Cardiac fibroblast (primary cell): ENCODE measurements around the gene ST3GAL3.
A peak's percentile ranks its signal among the peaks of the same experiment; 100 is the strongest.

Experiments
- DNase-seq, 2 donors: peaks; one replicate each; pipeline versions ENCODE4 v3.0.0 to v3.0.0-alpha.2; 2010; ENCODE audit warnings: low read depth in 2 of 2
- H3K4me3 ChIP-seq, 2 donors: replicated peaks in 1 of 2; 1 replicate in 1 of 2; 2 replicates in 1 of 2; pipeline ENCODE4 v1.5.1; 2011; ENCODE audit warnings: low read depth in 2 of 2, low read length in 2 of 2, mild to moderate bottlenecking in 2 of 2, moderate library complexity in 1 of 2
- TF ChIP-seq, protein P1 (sequence below): IDR thresholded peaks from one replicate; pipeline ENCODE4 v1.5.1; 2011; ENCODE audit warnings: low read depth, mild to moderate bottlenecking, low read length, inconsistent platforms

The ST3GAL3 gene

DNA sequence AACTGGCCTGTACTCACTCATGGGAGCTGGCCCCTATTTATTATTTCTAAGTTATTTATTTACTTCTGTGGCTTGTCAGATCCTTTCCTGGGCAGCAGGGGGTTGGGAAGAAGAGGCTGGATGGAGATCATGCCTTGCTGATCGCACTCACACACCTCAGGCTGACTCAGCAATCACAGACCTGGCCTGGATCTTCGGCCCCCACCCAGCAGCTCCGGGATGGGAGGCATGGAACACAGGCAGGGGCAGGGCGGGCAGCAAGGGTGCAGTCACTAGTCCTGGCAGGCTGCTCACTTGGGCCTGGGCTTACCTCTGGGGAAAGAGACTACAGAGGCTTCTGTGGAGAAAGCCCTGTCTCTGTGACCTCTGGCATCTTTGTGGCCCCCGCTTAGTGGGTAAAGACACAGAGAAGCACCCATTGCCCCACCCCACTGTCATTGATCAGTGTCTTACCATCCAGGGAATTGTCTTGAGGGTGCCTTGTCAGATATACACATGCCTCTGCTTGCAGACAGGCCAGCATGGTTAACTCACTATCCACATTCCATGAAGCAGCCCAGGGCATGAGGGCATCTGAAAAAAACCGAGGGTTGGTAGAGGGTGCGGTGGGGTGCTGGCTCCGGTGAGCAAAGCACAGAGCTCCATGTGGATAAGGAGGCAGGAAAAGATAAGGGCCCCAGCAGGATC, 230.0 kb downstream of the ST3GAL3 start:
- TF ChIP-seq, protein P1, sequence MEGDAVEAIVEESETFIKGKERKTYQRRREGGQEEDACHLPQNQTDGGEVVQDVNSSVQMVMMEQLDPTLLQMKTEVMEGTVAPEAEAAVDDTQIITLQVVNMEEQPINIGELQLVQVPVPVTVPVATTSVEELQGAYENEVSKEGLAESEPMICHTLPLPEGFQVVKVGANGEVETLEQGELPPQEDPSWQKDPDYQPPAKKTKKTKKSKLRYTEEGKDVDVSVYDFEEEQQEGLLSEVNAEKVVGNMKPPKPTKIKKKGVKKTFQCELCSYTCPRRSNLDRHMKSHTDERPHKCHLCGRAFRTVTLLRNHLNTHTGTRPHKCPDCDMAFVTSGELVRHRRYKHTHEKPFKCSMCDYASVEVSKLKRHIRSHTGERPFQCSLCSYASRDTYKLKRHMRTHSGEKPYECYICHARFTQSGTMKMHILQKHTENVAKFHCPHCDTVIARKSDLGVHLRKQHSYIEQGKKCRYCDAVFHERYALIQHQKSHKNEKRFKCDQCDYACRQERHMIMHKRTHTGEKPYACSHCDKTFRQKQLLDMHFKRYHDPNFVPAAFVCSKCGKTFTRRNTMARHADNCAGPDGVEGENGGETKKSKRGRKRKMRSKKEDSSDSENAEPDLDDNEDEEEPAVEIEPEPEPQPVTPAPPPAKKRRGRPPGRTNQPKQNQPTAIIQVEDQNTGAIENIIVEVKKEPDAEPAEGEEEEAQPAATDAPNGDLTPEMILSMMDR: no peak
- no peak overlapping the region for H3K4me3 ChIP-seq
- DNase-seq: no peak

DNA sequence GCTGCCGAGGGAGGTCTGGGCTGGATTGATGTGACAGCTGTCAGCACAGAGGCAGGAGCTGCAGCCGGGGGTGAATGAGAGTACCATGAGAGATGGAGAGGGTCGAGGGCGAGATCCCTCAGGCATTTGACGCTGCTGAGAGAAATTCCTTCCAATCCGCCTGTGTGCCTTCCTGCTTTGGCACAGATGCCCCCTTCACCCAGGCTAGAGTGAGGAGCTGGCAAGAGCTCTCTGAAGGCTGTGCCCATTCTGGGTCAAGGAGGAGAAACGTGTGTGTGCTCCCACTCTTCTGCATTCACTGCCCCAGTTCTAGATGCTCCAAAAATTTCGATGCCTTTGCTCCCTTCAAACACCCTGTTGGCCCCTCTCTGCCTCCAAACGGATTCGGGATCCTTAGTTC, 231.0 kb downstream of the ST3GAL3 start:
- no peak overlapping the region for H3K4me3 ChIP-seq
- TF ChIP-seq, protein P1: no peak
- DNase-seq: no peak

DNA sequence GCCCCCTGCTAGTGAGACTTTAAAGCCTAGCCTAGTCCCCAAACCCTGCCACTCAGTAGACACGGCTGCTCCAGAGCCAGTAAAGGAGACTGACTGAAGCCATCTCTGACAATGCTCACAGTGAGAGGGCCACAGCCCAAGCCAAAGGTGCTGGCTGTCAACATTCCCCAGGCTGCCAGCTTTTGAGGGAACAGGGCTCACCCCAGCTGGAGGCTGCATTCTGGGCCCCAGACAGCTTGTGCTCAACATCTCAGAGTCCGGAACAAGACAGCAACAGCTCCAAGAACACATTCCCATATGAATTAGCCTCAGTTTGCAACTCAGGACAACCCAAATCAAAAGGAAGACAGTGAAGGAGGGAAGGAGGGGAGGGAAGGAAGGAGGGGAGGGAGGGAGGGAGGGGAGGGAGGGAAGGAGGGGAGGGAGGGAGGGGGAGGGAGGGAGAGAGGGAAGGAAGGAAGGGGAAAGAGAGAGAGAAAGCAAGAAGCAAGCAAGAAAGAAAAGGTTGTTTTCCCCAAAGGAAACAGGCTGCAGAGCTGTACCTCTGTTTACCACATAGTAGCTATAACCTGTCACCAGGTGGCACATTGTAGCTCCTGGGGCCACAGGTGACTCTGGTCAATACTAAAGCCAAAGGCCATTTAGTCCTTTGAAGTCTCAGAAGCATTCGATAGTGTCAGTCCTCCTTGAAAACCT, 231.7 kb downstream of the ST3GAL3 start:
- no peak for DNase-seq
- TF ChIP-seq, protein P1: no peak
- no peak overlapping the region for H3K4me3 ChIP-seq

DNA sequence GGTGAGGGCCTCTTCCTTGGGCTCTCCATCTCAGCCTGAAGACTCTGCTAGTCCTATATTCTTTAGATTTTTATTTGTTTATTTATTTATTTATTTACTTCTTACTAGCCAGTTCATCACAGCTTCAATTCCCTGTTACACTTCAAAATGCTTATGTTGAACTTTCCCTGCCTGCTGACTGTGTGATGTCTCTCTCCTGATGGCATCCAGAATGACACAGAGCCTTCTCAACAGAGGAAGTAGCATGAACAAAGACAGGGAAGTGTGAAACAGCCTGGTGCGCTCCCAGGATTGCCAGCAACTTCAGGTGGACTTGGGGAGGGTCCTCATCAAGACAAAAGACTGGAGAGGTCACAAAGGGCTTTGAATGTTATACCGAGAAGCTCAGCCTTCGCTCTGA, 235.1 kb downstream of the ST3GAL3 start:
- TF ChIP-seq, protein P1: no peak
- no peak for DNase-seq
- H3K4me3 ChIP-seq: no peak overlapping the region

DNA sequence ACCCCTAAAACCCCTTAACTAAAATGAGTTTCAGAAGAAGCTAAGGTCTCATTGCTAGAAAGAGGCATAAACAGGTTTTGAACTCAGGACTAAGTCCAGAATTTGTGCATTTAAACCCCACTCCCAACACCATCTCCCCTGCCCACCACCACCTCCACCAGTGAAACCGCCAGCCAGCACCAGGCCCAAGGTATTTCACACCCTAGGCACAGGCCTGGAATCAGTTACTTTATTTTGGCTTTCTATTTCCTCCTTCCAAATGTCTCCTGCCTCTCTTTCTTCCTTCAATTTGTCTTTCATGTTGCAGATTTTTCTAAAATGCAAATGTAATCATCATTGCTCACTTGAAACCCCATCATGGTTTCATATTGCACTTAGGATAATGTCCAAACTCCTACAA, 237.5 kb downstream of the ST3GAL3 start:
- H3K4me3 ChIP-seq: no peak overlapping the region

DNA sequence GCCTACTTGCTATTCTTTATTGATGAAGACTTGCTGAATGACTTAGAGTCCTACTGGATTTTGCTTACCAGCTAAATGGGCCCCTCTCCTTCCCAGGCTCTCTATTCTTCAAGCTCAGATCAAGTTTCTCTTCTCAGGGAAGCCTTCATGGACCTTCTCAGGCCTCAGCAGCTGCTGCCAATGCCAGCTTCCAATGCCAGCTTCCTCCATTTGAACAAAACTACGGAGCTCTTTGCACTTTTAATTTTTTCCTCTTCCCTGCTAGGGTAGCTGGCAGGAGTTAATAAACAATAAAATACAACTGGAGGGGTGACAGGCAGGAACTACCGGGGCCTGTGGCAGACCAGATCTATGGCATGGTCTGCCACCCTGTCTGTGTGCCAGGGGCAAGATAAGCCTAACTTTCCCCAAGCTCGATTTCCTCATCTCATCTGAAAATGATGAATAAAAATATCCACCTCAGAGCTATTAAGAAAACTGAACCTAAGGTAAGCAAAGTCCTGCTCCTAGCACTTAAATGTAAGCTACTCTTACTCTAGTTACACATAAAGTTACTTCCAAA, 238.4 kb downstream of the ST3GAL3 start:
- TF ChIP-seq, protein P1: no peak
- H3K4me3 ChIP-seq: peak overlapping the region; percentile 86 to 94
- no peak for DNase-seq

More for the DNA sequence above, 237.5 kb downstream of the ST3GAL3 start:
- no peak for DNase-seq
- TF ChIP-seq, protein P1: no peak
